ENCODE results near the gene ZBTB45.

GRCh38 chr19:58545286-58546018, 25.8 kb upstream of the ZBTB45 start:
- TF ChIP-seq POLR2A (IDR thresholded peaks at IDR 0.05; ENCODE audit: low read length) = peak; percentile 5
- no peak for TF ChIP-seq GATA1 (IDR thresholded peaks at IDR 0.05; ENCODE audit: low read depth, low read length)
